HG02840 (cell line): ENCODE data around the gene SDF4.

Experiments
- ATAC-seq: cut with Tn5 transposase; IDR thresholded peaks from one replicate; pipeline ENCODE4 v1.9.1; 2021; ENCODE audit warnings: mild to moderate bottlenecking, moderate library complexity, moderate number of reproducible peaks; ENCODE audit not compliant: unreplicated experiment, low FRiP score

Gene SDF4

GRCh38 chr1:1230656-1231399 is 973 bp downstream of the SDF4 start:
- no peak for ATAC-seq

- no peak for ATAC-seq
Measured at GRCh38 chr1:1229770-1230169, 2.0 kb downstream of the SDF4 start.

DNA sequence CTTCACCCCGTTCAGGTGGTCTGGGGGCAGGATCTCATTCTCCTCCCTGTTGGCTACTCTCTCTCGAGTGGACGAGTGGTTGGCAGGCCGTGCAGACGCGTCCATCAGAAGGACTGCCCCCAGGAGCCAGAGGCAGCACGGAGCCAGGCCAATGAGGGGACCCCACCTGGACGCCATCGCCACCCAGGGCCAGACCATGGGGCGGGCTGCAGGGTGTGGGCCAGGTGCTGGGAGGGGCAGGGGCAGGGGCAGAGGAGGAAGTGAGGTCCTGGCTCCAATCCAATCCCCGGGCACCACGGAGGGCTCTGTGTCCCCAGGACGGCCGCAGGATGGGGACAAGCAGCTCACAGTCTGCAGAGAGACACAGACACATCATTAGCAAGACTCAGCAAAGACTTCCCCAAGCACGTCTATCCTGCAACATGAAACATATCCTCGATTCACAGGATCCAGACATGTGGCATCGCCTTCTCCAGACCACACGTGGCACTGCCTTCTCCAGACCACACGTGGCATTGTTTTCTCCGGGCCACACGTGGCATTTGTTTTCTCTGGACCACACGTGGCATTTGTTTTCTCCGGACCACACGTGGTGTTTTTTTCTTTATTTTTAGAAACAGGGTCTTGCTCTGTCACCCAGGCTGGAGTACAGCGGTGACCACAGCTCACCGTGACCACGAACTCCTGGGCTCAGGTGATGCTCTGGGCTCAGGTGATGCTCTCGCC is 3.0 kb downstream of the SDF4 start:
- no peak for ATAC-seq

GRCh38 chr1:1228187-1228586 is 3.6 kb downstream of the SDF4 start:
- no peak for ATAC-seq

DNA sequence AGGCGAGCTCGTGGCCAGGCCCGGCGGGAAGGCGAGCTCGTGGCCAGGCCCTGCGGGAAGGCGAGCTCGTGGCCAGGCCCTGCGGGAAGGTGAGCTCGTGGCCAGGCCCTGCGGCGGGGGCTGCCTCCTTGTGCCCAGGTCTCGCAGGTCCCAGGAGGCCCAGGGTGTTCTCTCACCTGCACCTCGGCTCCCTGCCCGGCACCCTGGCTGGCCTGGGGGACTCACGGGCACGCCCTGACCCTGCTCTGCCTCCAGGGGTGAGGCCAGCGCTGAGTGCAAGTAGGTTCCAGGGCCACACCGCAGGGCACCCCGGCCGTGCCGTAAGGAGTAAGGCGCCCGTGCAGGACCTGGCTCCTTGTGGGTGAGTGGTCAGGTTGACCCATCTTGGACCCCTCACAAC is 4.4 kb downstream of the SDF4 start:
- ATAC-seq = no peak

DNA sequence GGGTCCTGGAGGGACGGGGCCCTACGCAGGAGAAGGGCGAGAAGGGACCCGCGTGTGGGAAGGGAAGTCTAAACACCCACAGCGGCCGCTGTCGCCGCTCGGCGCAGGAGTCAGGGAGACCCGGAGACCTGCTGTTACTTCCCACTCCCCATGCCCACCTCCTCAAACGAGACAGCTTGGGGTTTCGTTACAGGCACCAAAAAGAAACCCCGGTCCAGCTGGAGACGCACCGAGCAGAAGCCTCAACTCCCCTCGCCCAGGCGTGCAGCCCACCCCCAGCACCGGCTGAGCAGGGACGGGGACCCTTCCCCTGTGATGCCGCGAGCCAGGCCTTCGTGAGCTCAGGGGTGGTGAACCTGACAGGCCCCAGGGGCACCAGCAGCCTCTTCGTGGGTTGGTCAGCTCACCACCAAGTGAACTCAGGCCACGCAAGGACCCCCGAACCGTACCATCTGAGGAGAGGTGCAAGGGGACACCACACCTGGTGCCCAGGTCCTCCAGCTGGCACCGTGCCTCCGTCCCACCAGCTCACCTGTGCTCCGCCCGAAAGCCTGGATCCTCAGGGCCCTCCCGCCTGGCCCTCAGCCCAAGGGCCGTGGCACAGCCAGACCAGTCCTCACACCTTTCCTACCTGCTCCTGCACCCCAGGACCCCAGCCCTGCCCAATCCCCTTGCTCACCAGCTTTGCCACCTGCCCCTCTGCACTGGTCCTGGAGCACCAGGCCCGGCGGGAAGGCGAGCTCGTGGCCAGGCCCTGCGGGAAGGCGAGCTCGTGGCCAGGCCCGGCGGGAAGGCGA is 5.0 kb downstream of the SDF4 start:
- no peak for ATAC-seq

DNA sequence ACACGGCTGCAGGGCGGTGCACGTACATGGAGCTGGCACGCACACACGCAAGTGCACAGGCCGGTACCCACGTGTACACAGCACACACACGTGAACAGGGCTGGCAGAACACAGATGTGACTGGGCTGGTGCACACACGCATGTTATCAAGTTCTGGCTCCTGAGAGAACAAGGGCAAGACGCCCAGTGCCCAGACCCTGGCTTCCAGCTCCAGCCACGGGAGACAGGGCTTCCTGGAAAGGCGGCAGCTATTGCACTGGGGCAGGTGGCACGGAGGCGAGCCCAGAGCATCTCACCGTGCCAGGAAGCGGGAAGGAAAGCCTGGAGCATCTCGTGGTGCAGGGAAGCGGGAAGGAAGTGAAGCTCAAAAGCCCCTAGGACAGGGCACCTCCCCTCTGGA is 5.9 kb downstream of the SDF4 start:
- no peak for ATAC-seq

- ATAC-seq = no peak
Measured at GRCh38 chr1:1225238-1225845, 6.5 kb downstream of the SDF4 start.

DNA sequence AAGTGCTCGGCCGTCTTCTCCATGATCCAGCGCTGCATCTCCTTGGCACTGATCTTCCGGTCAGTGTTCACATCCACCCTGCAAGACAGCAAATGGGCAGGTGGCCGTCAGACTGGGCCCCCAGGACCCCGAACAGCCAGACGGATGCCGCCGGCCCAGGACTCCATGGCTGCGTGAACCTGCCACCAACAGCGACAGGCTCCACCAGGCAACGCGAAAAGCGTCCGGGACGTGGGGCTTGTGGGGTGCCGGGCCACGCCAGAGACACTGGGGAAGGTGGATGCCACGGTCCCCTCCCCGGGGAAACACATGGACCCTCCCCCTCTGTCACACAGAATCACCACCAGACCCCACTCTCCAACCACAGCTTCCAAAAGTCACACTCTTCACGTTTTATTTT is 7.9 kb downstream of the SDF4 start:
- no peak for ATAC-seq

DNA sequence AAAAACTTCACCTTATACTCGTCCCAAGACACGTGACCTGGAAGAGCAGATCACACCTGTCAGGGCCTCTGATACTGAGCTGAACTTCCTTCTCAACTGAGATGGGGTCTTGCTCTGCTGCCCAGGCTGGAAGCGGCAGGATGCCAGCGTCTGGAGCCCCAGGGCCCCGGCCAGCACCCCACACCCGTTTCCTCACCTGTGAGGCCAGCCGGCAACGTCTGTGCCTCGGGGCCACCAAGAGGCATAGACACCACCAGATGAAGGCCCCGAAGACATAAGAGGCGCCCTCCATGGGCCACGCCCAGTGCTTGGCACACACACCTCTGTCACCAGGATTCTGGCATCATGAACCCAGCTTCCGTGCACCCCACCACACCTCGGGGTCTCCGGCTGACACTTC is 8.5 kb downstream of the SDF4 start:
- no peak for ATAC-seq

- no peak for ATAC-seq
Measured at GRCh38 chr1:1222575-1223225, 9.1 kb downstream of the SDF4 start.

GRCh38 chr1:1221887-1222574 is 9.8 kb downstream of the SDF4 start:
- no peak for ATAC-seq

DNA sequence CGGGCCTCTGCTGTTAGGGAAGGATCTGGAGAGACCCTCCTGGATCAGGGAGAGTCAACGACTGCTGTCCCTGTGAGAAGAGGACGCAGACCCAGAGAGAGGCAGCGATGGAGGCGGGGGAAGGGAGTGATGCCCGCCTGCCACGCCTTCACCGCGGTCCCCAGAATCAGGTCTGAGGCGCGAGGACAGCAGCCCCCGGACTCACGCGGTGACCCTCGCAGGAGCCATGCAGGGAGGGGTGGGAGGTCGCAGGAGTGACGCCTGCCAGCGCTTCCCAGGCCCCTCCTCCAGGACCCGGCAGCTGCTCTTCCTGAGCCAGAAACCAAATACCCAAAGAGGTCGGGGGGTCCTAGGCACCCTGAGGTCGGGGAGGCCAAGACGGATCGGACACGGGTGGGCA is 11.6 kb downstream of the SDF4 start:
- ATAC-seq = no peak

DNA sequence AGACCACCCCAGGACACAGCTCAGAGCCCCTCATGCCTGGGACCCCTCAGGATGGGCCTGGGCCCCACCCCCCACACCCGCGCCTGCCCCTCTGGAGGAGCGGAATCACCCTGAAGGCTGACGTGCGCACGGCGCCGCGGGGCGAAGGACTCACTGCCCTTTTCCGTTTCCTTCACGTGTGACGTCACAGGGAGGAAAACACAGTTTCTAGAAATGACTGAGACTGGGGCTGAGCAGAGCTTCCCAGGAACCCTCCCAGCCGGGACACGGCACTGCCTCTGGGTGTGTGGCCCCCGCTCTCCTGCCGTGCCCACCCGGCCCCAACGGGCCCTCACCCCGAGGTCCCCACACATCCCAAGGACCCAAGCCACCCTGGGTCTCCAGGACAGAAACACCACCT is 12.5 kb downstream of the SDF4 start:
- no peak for ATAC-seq

- no peak for ATAC-seq
Measured at GRCh38 chr1:1218524-1219200, 13.1 kb downstream of the SDF4 start.

GRCh38 chr1:1217621-1218523 is 13.9 kb downstream of the SDF4 start:
- ATAC-seq = no peak

DNA sequence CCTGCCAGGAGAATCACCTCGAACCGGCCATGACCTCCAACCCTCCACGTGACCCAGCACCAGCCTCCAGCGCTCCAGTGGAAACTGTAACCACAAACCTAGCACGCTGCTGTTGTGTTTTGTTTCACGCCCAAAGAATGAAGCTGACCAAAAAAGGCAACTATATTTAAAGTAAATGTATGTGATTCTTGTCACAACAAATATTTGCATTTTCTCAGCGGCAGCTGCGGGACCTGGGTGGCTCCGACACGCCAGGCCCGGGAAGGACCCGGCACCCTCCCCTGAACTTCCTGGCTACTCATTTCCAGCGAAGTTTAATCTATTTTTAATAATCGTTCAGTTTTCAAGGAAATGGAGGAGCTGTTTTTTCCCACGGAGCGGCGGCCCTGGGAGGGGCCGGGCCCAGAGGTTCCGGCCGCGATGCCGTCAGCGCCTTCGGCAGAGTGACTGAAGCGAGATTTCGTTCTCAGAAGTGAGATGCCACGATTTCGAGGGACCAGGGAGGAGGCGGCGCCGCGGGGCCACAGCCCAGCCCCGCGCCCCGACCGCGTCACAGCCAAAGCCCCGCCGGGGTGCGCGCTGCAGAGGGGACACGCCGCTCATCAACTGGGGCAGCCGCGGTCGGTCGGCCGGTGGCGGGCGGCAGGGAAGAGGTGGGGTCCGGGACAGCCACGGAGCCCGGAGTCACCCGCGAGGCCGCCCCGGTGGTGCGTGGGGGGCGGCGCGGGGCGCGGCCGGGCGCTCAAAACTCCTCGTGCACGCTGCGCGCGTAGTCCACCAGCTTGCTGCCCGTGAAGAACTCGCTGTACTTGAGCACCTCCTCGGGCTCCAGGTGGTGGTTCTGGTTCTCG is 14.8 kb downstream of the SDF4 start:
- no peak for ATAC-seq
